A673 (cell line): ENCODE results near the gene DIAPH1. TPM values are rescaled to one million over a fixed set of nuclear protein-coding genes. Genes with fewer than 3 reads are reported as not detected.

ENCODE experiments used
- BruUV-seq: library from RNA; stranded (reverse); fragments of 400-500 nt; replicated peaks from 2 replicates; lab custom pipeline; 2021; lab: Mats Ljungman, UMichigan
- CTCF ChIA-PET: fragments of 300-600 bp; sonication (Branson Sonifier 250); formaldehyde crosslinking; loops from one replicate; lab custom pipeline; 2022; ENCODE audit warnings: antibody characterized with exemption; lab: Charles Lee
- POLR2A ChIA-PET: fragments of 300-600 bp; sonication (Branson Sonifier 250); formaldehyde crosslinking; loops from one replicate; lab custom pipeline; 2022; ENCODE audit warnings: antibody characterized with exemption; ENCODE audit not compliant: low non-redundant PET; lab: Charles Lee
- DNase-seq: peaks from one replicate; pipeline ENCODE4 v3.0.0-alpha.2; 2015; ENCODE audit warnings: low spot score
- H3K27ac ChIP-seq: fragments of 200-600 bp; sonication (generic); 2 replicates; pipeline ENCODE4 v1.5.1; 2016; ENCODE audit warnings: mixed run types, low read depth, mild to moderate bottlenecking, mixed read lengths, antibody characterized with exemption, low read length; ENCODE audit not compliant: poor library complexity, severe bottlenecking
- H3K27me3 ChIP-seq: fragments of 200-600 bp; sonication (generic); replicated peaks from 2 replicates; pipeline ENCODE4 v1.6.1; 2017; ENCODE audit warnings: mixed run types, low read depth, mild to moderate bottlenecking, mixed read lengths, antibody characterized with exemption, low read length; ENCODE audit not compliant: insufficient read depth, poor library complexity
- H3K36me3 ChIP-seq: fragments of 200-600 bp; sonication (generic); 2 replicates; pipeline ENCODE4 v1.6.1; 2016; ENCODE audit warnings: mixed run types, mild to moderate bottlenecking, mixed read lengths, antibody characterized with exemption, low read length; ENCODE audit not compliant: insufficient read depth, poor library complexity, severe bottlenecking
- H3K4me1 ChIP-seq: fragments of 200-600 bp; sonication (generic); 2 replicates; pipeline ENCODE4 v1.6.1; 2017; ENCODE audit warnings: mixed run types, mild to moderate bottlenecking, mixed read lengths, antibody characterized with exemption, low read length; ENCODE audit not compliant: insufficient read depth, poor library complexity, severe bottlenecking
- H3K4me3 ChIP-seq: fragments of 200-600 bp; sonication (generic); 2 replicates; pipeline ENCODE4 v1.5.1; 2016; ENCODE audit warnings: low read depth, mixed run types, mild to moderate bottlenecking, mixed read lengths, low read length; ENCODE audit not compliant: poor library complexity, severe bottlenecking
- H3K9me3 ChIP-seq: fragments of 200-600 bp; sonication (generic); 2 replicates; pipeline ENCODE4 v1.6.1; 2016; ENCODE audit warnings: mixed run types, low read depth, mild to moderate bottlenecking, mixed read lengths, antibody characterized with exemption, low read length; ENCODE audit not compliant: poor library complexity, severe bottlenecking
- EZH2 ChIP-seq: fragments of 200-600 bp; sonication (generic); IDR thresholded peaks from 2 replicates; pipeline ENCODE4 v1.6.1; 2017; ENCODE audit warnings: borderline replicate concordance, low read depth, mild to moderate bottlenecking, mixed read lengths, antibody characterized with exemption, low read length; ENCODE audit not compliant: poor library complexity, severe bottlenecking
- intact Hi-C: fragments of 100-400 bp; cut with micrococcal nuclease; formaldehyde crosslinking; loops from one replicate; pipeline ENCODE4 v1.10.0; 2022; ENCODE audit not compliant: unreplicated experiment
- total RNA-seq: library from RNA; stranded (reverse); gene quantifications from 2 replicates; pipeline ENCODE4 v1.2.3, GENCODE V29; 2021
- TF ChIP-seq, protein P1 (sequence below): fragments of 300-800, 200-600 bp; sonication (generic); conservative IDR thresholded peaks from 2 replicates; pipeline ENCODE4 v1.5.1; 2017; ENCODE audit warnings: low read depth, mild to moderate bottlenecking, antibody characterized with exemption, low read length, moderate library complexity, mixed read lengths

Gene DIAPH1
- total RNA-seq, 1 experiment from 2014 or later: 109 TPM

DNA sequence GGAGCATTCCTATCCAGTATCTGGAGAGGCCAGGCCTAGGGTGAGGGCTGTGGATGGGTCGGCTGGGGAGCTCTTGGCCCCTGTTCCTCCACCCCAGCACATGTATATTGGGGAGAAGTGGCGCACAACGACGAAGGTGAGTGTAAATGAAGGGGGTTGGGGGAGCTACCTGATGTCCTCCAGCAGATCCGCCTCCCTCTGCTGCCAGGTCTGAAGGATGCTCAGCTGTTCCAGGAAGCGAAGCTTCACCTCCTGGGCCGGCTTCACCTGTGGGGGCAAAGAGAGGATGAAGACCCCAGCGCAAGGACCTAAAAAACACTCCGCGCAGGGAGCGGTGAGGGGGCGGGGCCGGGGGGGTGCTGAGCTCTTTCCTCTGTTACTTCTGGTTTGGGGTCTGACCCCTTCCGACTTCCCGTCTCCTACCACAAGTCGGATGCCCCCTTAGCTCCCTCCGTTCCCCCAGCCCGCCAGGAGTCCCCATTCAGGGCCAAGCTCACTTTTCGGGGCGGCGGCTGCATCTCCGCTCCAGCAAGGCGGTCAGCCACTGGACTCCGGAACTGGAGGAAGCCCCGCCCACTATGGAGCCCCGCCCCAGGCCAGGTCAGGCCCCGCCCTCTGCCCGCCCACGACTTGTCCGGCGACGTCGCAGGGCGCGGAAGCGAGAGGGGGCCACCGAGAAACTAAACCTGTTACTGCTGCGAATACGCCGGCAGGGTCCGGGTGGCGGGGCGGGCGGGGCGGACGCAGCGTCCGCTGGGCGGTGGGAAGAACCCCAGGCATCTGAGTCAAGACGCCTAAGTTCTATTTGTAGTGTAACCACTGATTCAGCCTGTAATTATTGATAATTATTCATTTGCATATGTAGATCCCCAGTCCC, 32.3 kb upstream of the DIAPH1 start, which contains the start of gene FCHSD1:
FCHSD1 (minus strand) TSS at position 568 of the 877 bp plus-strand sequence; CDS start at position 518, 50 bp downstream.
- intact Hi-C loops: no loop called here
- CTCF ChIA-PET: interaction anchor here (0.7 kb wide), 1 partner anchor 19 kb away, joined by 8 read pairs; no protein-coding TSS in a partner anchor
- Histone ChIP-seq H3K4me3 (peak within 1 kb of the TSS; percentile 38), H3K9me3 (no peaks in the 10 kb centered on the region), H3K36me3 (no peaks in the 10 kb centered on the region), H3K27ac (no peak within 1 kb of the TSS), H3K4me1 (no peaks in the 10 kb centered on the region), H3K27me3 (no peaks in the 10 kb centered on the region)
- BruUV-seq: no TSS peak
- DNase-seq: peak; percentile 37
- POLR2A ChIA-PET: no interaction called here
- TF ChIP-seq, protein P1, sequence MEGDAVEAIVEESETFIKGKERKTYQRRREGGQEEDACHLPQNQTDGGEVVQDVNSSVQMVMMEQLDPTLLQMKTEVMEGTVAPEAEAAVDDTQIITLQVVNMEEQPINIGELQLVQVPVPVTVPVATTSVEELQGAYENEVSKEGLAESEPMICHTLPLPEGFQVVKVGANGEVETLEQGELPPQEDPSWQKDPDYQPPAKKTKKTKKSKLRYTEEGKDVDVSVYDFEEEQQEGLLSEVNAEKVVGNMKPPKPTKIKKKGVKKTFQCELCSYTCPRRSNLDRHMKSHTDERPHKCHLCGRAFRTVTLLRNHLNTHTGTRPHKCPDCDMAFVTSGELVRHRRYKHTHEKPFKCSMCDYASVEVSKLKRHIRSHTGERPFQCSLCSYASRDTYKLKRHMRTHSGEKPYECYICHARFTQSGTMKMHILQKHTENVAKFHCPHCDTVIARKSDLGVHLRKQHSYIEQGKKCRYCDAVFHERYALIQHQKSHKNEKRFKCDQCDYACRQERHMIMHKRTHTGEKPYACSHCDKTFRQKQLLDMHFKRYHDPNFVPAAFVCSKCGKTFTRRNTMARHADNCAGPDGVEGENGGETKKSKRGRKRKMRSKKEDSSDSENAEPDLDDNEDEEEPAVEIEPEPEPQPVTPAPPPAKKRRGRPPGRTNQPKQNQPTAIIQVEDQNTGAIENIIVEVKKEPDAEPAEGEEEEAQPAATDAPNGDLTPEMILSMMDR: no peak
- no peak for TF ChIP-seq EZH2

GRCh38 chr5:141649972-141650371, 31.2 kb upstream of the DIAPH1 start:
- no peak overlapping the region for H3K27ac ChIP-seq
- no TSS peak for BruUV-seq
- H3K9me3 ChIP-seq: no peaks in the 10 kb centered on the region
- TF ChIP-seq EZH2: no peak
- TF ChIP-seq, protein P1: no peak
- no peak for DNase-seq
- intact Hi-C loops: no loop called here
- no peaks in the 10 kb centered on the region for H3K36me3 ChIP-seq
- no peaks in the 10 kb centered on the region for H3K27me3 ChIP-seq
- no peak overlapping the region for H3K4me3 ChIP-seq
- ChIA-PET POLR2A (no interaction called here), CTCF (no interaction called here)
- no peaks in the 10 kb centered on the region for H3K4me1 ChIP-seq

GRCh38 chr5:141649056-141649688, 30.4 kb upstream of the DIAPH1 start:
- intact Hi-C loops: no loop called here
- no peak for DNase-seq
- no peaks in the 10 kb centered on the region for H3K36me3 ChIP-seq
- TF ChIP-seq EZH2: no peak
- TF ChIP-seq, protein P1: no peak
- H3K27me3 ChIP-seq: no peaks in the 10 kb centered on the region
- CTCF ChIA-PET: no interaction called here
- H3K9me3 ChIP-seq: no peaks in the 10 kb centered on the region
- H3K27ac ChIP-seq: no peak overlapping the region
- no peaks in the 10 kb centered on the region for H3K4me1 ChIP-seq
- POLR2A ChIA-PET: no interaction called here
- BruUV-seq: no TSS peak
- no peak overlapping the region for H3K4me3 ChIP-seq
